Esophagus muscularis mucosa (tissue), 4 donors: ENCODE data around the gene PTGIS. TPM values are rescaled to one million over a fixed set of nuclear protein-coding genes. Genes with fewer than 3 reads are reported as not detected.

Source experiments
- DNase-seq: peaks from one replicate; pipeline ENCODE4 v3.0.0-alpha.2; 2017; ENCODE audit errors: extremely low spot score
- H3K27ac ChIP-seq, 4 donors: fragments of 200-600 bp; sonication (generic); replicated peaks in 1 of 4; 1 replicate in 3 of 4; 2 replicates in 1 of 4; pipeline ENCODE4 v1.5.1; 2016 to 2019; ENCODE audit warnings: mild to moderate bottlenecking in 1 of 4
- H3K27me3 ChIP-seq, 4 donors: fragments of 200-600 bp; sonication (generic); one replicate each; pipeline versions ENCODE4 v1.5.1 to v1.6.0; 2016 to 2019
- H3K36me3 ChIP-seq, 4 donors: fragments of 200-600 bp; sonication (generic); one replicate each; pipeline ENCODE4 v1.5.1; 2016 to 2019
- H3K4me1 ChIP-seq, 4 donors: fragments of 200-600 bp; sonication (generic); one replicate each; pipeline ENCODE4 v1.5.1; 2016 to 2019
- H3K4me3 ChIP-seq, 4 donors: fragments of 200-600 bp; sonication (generic); 1 replicate in 2 of 4; 2 replicates in 2 of 4; pipeline ENCODE4 v1.5.1; 2016 to 2019; ENCODE audit warnings: mild to moderate bottlenecking in 4 of 4, moderate library complexity in 1 of 4
- H3K9me3 ChIP-seq, 4 donors: fragments of 200-600 bp; sonication (generic); 1 replicate in 3 of 4; 2 replicates in 1 of 4; pipeline ENCODE4 v1.5.1; 2016 to 2019
- CTCF ChIP-seq, 3 experiments: fragments of 200-600 bp in 2 of 3; fragments of 450-650 bp in 1 of 3; sonication (generic) in 2 of 3; IDR thresholded peaks; one replicate each; pipeline ENCODE4 v1.5.1; 2017 to 2019; ENCODE audit warnings: antibody characterized with exemption in 3 of 3, mild to moderate bottlenecking in 2 of 3, moderate library complexity in 1 of 3
- EP300 ChIP-seq: sonication (generic); formaldehyde crosslinking; IDR thresholded peaks from one replicate; pipeline ENCODE4 v1.6.1; 2017; ENCODE audit warnings: antibody characterized with exemption
- POLR2A ChIP-seq: fragments of 450-650 bp; IDR thresholded peaks from one replicate; pipeline ENCODE4 v1.6.1; 2017; ENCODE audit warnings: antibody characterized with exemption, moderate library complexity, mild to moderate bottlenecking, low read depth
- POLR2AphosphoS5 ChIP-seq, 2 donors: sonication (generic); formaldehyde crosslinking; IDR thresholded peaks; one replicate each; pipeline ENCODE4 v1.6.1; 2017; ENCODE audit warnings: antibody characterized with exemption in 2 of 2
- WGBS: methylation state at CpG from one replicate; pipeline ENCODE4 v1.1.5; 2018; 5-methylcytosine and 5-hydroxymethylcytosine counted together
- intact Hi-C: fragments of 100-400 bp; cut with DNase I; formaldehyde crosslinking; loops from one replicate; pipeline ENCODE4 v1.15.1; 2023
- total RNA-seq, 4 donors: library from RNA; depleted of rRNA; stranded (reverse); fragments of >200 nt; gene quantifications; one replicate each; pipeline versions ENCODE4 v1.1.0 to v1.2.1, GENCODE V29; 2016

The PTGIS gene
- total RNA-seq, 4 donors from 2014 or later = 107 to 217 (median 130) TPM

- Histone ChIP-seq H3K27me3 (peaks cover 0 to 18% (median 0%) of the 10 kb centered on the region in 4 donors), H3K4me1 (peaks cover 12 to 61% (median 59%) of the 10 kb centered on the region in 4 donors), H3K9me3 (no peaks in the 10 kb centered on the region), H3K4me3 (peak overlapping the region; percentile 71 to 77 (median 73)), H3K27ac (peak overlapping the region; percentile 85 to 92 (median 88)), H3K36me3 (peaks cover 0 to 9% (median 0%) of the 10 kb centered on the region in 4 donors)
- WGBS = 0% methylated on average over 4 of the region's 44 CpGs
- intact Hi-C loops = loop anchor here (2.0 to 5.0 kb wide), 3 partner anchors 36 to 151 kb away; no protein-coding TSS in a partner anchor
- DNase-seq = no peak
- no peak for TF ChIP-seq EP300
- no peak for TF ChIP-seq POLR2AphosphoS5 (IDR thresholded peaks at IDR 0.05)
- TF ChIP-seq POLR2A = no peak
- no peak for TF ChIP-seq CTCF (IDR thresholded peaks at IDR 0.05)
Measured at GRCh38 chr20:49483696-49484123, 84.2 kb downstream of the PTGIS start.

- Histone ChIP-seq H3K9me3 (no peaks in the 10 kb centered on the region), H3K4me3 (peak overlapping the region; percentile 71 to 77 (median 73)), H3K27me3 (peaks cover 0 to 18% (median 0%) of the 10 kb centered on the region in 4 donors), H3K4me1 (peaks cover 12 to 67% (median 64%) of the 10 kb centered on the region in 4 donors), H3K27ac (peak overlapping the region; percentile 85 to 92 (median 88)), H3K36me3 (peaks cover 0 to 9% (median 0%) of the 10 kb centered on the region in 4 donors)
- DNase-seq = no peak
- intact Hi-C loops = loop anchor here (5.0 kb wide), 1 partner anchor 36 kb away; no protein-coding TSS in a partner anchor
- TF ChIP-seq POLR2AphosphoS5 (IDR thresholded peaks at IDR 0.05) (peak in 1 of 2 donors; percentile 3), EP300 (no peak), POLR2A (no peak), CTCF (IDR thresholded peaks at IDR 0.05) (no peak)
- WGBS = 2% methylated on average over 27 of the region's 27 CpGs
Measured at GRCh38 chr20:49483018-49483695, 84.8 kb downstream of the PTGIS start.

- DNase-seq = no peak
- peaks cover 12 to 72% (median 69%) of the 10 kb centered on the region in 4 donors for H3K4me1 ChIP-seq
- H3K4me3 ChIP-seq = peak within 1 kb of the TSS; percentile 71 to 77 (median 73)
- no peaks in the 10 kb centered on the region for H3K9me3 ChIP-seq
- 10% methylated on average over 29 of the region's 34 CpGs for WGBS
- H3K27ac ChIP-seq = peak within 1 kb of the TSS; percentile 85 to 92 (median 88)
- peak; percentile 60 to 61 for TF ChIP-seq POLR2AphosphoS5 (IDR thresholded peaks at IDR 0.05)
- no peak for TF ChIP-seq EP300
- no peak for TF ChIP-seq POLR2A
- peak in 2 of 3 experiments; percentile 11 to 39 for TF ChIP-seq CTCF (IDR thresholded peaks at IDR 0.05)
- H3K27me3 ChIP-seq = peaks cover 0 to 18% (median 0%) of the 10 kb centered on the region in 4 donors
- intact Hi-C loops = loop anchor here (5.0 kb wide), 1 partner anchor 35 kb away; no protein-coding TSS in a partner anchor
- H3K36me3 ChIP-seq = peaks cover 0 to 9% (median 0%) of the 10 kb centered on the region in 4 donors
Measured at GRCh38 chr20:49482621-49483017, 85.3 kb downstream of the PTGIS start, which contains the start of gene KCNB1. TSS of gene KCNB1 (minus strand) at chr20:49482668. CDS start at chr20:49482480, 188 bp downstream.

GRCh38 chr20:49482173-49482572, 85.8 kb downstream of the PTGIS start:
- H3K27ac ChIP-seq = peak overlapping the region; percentile 85 to 92 (median 88)
- peaks cover 0 to 9% (median 0%) of the 10 kb centered on the region in 4 donors for H3K36me3 ChIP-seq
- peak overlapping the region; percentile 71 to 77 (median 73) for H3K4me3 ChIP-seq
- TF ChIP-seq EP300 (no peak), POLR2AphosphoS5 (IDR thresholded peaks at IDR 0.05) (no peak), POLR2A (no peak), CTCF (IDR thresholded peaks at IDR 0.05) (no peak)
- WGBS = 71% methylated on average over 35 of the region's 46 CpGs
- peaks cover 0 to 18% (median 0%) of the 10 kb centered on the region in 4 donors for H3K27me3 ChIP-seq
- peaks cover 12 to 77% (median 72%) of the 10 kb centered on the region in 4 donors for H3K4me1 ChIP-seq
- intact Hi-C loops = loop anchor here (5.0 kb wide), 1 partner anchor 35 kb away; no protein-coding TSS in a partner anchor
- H3K9me3 ChIP-seq = no peaks in the 10 kb centered on the region
- no peak for DNase-seq
